Stimulated activated CD4-positive, alpha-beta T cell treated with anti-CD3 and anti-CD28 coated beads, Interleukin-2, amount 100 ng/mL, for 48 hours (primary cell): ENCODE data around the gene TRAPPC10.

Experiments
- DNase-seq, 2 donors: peaks; one replicate each; pipeline ENCODE4 v3.0.0-alpha.2; 2020

TRAPPC10 gene

DNA sequence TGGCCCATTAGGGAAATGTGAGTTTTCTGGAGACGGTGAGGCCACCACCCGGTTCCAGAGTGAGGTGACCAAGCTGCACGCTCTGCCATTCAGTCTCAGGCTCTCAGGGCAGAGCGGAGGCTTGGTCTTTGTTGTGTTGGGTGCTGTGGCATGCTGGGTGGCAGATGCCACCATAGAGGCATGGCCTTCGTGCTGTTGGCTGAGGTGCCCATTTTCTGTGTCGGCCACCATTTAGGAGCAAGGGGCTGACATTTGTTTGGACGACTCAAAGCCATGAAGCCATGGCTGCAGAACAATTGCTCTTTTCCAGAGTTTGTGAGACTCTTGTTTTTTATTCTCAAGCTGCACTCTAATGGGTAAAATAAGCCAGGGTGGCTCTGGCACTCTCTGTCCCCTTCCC, 58.3 kb downstream of the TRAPPC10 start:
- DNase-seq, result no peak

DNA sequence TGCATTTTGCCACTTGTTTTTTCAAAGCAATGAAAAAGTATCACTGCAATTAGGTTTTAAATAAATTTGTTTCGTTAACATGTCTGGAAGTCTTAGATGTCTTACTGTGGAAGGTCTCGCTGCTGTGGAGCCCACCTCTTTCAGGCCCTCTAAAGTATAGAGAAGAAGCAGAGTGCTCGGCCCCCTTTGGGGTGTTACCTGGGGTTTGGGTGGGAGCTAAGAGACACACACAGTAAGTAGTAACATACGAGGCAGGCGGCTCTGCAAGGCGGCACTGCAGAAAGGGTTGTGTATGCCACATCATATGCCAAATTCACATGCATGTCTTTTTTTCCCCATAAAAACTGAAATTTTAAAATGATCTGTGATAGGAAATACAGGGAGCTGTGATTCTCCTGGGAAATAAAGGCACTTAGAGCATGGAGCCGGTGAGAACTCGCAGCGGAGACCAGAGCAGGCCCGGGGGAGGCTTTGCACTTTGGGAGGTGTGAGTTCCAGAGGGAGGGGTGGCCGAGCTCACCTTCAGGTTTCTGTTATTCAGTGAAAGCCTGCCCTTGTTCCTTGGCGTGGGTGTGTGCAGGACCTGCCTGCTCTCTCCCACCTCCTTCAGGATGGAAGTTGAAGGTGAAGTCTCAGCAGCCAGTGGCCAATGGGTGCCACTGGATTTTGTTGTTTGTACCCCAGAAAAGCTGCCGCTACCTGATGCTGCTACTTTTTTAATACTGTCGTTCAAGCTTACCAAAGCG, 59.4 kb downstream of the TRAPPC10 start:
- no peak for DNase-seq

DNA sequence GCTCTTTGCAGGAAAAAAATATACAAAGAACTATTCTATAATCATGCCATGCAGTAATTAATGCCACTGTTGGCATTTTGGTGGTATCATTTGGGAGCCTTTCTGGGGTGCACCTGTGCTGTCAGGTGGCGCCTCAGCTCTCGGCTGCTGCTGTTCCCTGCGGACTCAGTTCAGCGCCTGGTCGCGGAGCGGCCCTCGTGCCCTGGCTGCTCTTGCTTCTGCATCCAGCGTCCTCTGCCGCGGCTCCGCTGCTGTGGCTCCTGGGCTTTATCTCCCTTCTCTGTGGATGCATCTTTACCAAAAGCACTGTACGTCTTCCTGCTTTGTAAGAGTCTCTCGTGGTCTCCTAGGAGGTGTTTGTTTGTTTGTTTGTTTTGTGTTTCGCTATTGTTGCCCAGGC, 60.0 kb downstream of the TRAPPC10 start:
- DNase-seq, result no peak

DNA sequence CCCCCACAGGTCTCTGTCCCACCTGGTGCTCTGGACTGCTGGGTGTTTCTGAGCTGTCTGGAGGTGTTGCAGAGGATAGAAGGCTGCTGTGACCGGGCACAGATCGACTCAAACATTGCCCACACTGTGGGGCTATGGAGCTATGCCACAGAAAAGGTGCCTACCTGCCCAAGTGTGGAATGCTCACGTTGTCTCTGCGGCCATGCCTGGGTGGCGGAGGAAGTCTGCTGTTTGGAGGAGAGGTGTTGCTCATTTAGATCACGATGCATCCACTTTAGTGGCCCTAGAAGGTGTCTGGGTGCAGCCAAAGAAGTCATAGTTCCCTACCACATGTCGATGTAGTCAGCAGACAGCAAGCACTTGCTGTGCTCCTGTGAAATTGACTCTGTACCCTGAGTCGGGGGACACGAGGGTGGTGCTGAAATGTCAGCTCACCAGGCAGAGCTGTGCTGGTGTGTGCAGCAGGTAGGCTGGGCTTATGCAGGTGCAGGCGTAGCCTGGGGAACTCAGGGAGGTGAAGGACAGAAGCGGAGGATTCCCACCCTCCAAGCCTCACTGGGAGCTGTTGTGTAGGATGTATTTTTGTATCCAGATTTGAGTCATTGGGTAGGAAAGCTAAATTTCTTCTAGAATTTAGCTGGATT, 62.3 kb downstream of the TRAPPC10 start:
- DNase-seq, result no peak

DNA sequence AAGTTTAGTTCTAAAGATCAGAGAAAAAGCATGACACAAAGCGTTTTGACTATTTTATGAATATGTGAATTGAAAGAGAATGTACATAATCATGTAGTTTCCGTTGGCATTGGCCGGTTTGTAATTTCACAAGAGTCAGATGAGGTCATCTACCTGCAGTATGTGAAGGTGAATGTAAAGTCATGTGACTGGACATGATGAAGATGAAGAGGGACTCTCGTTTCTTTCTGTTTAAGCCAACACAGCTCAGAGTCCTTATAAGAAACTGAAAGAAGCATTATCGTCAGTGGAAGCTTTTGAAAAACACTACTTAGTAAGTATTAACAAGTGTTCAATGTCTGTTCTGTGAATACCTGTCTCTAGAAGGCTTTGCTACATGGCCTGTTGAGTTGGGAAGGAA, 64.2 kb downstream of the TRAPPC10 start:
- DNase-seq, result no peak

DNA sequence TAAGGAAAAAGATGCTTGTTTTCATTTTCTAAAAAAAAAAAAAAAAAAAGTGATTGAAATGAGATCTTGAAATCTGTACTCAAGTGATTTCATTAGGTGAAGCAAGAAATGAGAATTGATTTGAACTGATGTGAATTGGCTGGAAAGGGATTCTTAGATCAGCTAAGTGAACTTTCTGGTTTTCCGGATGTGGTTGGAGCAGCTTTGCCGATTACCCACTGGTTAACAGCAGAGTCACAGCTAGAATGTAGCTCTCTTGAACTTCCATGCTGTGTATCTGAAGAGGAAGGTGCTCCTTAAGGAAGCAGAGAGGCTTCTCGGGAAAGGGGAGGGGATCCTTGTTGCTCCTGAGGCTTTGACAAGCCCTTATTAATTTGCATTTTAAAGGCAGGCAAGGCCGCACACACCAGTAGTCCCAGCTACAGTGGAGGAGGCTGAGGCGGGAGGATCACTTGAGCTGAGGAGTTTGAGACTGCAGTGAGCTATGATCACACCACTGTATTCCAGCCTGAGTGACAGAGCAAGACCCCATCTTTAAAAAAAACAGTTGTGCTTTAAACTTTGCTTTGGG, 66.4 kb downstream of the TRAPPC10 start:
- no peak for DNase-seq

DNA sequence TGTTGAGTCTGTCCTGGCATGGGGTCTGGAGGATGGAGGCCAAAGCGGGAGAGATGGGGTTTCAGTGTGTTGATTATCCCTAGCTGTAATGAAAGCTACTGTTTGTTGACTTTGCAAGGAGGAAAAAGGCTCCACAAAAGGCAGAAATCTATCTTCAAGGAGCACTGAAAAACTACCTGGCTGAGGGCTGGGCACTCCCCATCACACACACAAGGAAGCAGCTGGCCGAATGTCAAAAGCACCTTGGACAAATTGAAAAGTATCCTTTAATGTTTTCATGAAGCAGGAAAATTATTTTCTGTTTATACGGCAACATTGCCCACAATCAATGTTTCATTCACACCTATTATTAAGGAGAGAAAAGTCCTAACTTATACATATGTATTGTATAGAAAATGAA, 67.3 kb downstream of the TRAPPC10 start:
- DNase-seq, result no peak

DNA sequence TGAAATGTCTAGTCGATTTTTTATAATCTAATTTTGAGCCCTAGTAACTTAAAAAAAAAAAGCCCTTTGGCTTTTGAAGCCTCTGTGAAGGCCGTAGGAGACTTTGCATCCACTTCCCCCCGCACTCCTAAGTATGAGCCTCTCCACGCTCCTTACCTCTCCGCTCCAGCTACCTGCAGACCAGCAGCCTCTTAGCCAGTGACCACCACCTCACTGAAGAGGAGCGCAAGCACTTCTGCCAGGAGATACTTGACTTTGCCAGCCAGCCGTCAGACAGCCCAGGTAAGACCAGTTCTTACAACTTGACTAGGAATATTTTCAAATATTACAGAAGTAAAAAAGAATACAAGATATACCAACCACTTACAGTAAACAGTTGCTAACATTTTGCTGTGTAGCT, 67.7 kb downstream of the TRAPPC10 start:
- DNase-seq, result no peak

DNA sequence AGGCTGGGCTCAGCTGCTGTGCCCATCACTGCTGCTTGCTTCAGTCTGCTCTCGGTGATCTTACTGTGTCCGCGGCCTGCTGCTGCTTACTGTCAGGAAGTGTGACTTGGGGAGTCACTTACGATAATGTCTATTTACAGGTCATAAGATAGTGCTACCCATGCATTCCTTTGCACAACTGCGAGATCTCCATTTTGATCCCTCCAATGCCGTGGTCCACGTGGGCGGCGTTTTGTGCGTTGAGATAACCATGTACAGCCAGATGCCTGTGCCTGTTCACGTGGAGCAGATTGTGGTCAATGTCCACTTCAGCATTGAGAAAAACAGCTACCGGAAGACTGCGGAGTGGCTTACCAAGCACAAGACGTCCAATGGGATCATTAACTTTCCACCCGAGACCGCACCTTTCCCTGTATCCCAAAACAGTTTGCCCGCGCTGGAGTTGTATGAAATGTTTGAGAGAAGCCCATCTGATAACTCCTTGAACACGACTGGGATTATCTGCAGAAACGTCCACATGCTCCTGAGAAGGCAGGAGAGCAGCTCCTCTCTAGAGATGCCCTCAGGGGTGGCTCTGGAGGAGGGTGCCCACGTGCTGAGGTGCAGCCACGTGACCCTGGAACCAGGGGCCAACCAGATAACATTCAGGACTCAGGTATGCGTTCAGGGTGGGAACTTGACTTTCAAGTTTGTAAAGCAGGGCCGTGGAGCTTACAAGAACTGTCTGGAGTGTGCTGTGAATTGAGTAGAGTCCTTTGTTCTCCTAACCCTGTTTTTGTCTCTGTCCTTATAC, 70.7 kb downstream of the TRAPPC10 start:
- DNase-seq, result no peak

DNA sequence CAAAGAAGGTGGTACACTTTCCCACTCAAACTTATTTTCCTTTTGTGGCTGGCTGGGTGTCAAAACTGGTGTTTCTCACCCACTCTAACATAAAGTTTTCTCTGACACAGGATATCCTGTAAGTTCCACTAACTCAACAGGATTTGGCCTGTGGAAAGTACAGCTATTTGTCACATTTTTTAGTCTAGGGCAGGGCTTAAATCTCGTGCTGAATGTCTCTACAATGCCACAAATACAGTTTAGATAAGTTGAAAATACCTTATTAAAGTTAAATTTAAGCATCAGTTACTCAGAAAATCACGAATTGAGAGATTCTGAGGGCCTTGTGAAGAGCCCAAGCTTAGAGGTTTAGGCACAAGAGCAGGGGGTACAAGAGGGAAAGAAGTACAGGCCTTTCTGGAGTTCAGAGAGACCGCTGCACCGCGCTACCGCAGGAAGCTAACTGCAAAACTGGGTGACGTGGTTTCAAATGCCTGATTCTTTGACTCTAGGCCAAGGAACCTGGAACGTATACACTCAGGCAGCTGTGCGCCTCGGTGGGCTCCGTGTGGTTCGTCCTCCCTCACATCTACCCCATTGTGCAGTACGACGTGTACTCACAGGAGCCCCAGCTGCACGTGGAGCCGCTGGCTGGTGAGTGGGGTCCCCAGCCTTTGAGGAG, 71.7 kb downstream of the TRAPPC10 start:
- peak; percentile 52 to 54 for DNase-seq

DNA sequence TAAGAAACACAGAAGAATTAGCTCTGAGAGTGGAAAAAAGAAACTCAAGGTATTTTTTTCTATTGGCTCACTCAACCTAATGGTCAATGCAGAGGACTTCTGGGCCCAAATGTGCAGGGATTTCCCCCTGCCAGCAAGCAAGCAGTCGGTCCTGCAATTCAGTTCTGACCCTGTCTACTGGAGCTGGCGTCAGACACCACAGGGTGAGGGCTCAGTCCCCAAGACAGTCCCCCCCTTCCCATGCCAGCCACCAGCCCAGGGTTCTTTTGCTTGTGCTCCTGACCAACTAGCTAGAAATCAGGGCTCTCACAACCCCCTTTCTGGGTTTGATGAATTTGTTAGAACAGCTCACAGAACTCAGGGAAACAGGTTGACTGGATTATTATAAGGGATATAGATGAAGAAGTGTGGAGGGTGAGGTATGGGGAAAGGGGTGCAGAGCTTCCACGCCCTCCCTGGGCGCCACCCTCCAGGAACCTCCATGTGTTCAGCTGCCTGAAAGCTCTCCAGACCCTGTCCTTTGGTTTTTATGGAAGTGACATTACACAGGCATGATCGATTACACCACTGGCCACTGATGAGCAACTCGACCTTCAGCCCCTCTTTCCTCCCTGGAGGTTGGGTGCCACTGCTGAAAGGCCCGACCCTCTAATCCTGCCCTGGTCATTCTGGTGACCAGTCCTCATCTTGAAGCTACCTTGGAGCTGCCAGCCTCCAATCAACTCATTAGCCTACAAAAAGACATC, 72.6 kb downstream of the TRAPPC10 start:
- DNase-seq, result no peak

DNA sequence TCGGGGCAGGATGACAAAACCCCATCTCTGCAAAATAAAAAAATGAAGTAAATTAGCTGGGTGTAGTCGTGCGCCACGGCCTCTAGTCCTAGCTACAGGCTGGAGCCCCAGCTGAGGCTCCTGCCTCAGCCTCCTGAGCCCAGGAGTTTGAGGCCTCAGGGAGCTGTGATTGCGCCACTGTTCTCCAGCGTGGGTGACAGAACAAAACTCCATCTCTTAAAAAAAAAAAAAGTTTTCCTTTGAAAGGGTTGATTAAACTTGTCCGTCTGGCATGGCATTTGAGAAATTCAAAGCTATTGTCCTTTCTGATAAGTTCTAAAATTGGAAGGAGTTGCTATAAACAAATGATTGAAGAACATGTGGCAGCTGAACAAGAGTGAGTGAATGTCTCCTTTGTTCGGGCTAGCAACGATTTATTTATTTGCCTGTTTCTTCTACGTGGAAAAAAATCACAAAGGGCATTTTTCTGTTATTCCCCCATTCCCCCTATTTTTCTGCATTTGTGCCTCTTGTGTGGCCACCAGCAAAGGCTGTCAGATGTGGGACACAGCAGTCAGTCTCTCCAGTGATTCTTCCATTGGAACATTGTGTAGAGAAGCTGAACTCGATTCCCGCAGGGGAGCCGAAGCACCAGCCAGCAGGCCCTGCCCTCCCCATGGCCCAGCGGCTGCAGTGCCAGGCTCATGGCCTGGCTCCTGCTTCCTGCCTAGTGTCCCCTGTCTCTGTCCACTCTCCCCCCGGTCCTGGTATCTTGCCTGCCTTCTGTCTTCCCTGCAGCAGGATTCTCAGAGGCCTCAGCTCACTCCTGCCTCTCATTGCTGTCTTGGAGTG, 73.6 kb downstream of the TRAPPC10 start:
- no peak for DNase-seq

DNA sequence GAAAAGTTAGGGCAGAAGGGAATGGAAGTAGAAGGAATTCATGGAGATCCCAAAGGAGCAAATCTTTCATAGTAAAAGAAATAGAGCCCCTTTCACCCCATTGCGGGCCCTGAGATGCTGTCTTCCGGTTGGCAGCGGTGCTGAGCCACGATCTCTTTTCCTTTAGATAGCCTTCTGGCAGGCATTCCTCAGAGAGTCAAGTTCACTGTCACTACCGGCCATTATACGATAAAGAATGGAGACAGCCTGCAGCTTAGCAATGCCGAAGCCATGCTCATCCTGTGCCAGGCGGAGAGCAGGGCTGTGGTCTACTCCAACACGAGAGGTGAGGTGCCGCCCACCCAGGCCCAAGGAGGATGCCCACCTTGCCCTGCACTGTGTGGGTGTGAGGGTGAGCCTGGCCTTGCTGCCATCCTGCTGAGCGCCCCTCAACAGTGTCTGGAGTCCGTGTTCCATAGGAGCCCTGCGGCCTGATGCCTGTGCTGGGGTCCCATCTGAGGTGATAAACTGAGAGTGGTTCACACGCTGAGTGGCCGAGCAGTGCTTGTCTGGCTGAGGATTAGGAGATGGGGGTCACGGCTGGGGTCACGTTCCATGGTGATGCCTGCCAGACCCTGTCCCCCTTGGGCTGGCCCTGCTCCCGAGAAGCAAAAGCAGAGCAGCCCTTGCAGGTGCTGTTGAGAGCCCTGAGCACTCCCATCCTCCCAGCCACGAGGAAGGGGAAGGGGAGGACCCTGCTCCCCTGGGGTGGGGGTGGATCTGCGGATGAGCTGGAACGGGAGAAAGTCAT, 74.7 kb downstream of the TRAPPC10 start:
- DNase-seq, result no peak

DNA sequence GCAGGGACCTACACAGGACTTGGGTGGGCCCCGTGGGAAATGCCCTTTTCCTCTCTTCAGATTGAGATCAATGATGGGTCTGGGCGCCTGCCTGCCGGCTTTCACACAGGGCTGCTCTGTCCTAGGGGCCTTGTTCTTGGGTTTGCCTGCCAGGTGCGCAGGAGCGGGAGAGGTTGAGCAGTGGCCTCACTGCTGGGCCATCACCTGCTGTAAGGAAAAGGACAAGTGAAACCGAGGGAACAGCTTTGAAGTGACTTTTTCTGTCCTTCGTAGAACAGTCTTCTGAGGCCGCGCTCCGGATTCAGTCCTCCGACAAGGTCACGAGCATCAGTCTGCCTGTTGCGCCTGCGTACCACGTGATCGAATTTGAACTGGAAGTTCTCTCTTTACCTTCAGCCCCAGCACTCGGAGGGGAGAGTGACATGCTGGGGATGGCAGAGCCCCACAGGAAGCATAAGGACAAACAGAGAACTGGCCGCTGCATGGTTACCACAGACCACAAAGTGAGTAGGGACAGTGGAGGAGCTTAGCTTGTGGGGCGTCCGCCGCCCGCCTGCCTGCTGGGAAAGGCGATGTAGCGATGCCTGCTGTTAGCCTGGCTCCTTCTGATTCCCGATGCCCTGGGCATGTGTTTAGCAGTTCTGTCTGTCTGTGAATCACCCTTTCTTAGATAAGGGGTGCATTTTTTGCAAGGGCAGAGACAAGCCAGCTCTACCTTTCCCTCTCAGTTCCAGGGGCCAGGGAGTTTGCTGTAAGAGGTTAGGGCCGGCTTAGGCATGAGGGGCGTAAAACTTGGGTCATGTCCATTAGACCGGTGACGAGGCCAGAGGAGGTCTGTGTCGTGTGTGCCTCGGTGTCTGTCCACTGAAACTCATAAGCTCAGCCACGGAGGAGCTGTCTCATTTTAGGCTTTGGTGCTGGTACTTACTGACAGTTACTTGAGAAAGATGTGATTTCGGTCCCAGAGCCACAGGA, 75.6 kb downstream of the TRAPPC10 start:
- no peak for DNase-seq

DNA sequence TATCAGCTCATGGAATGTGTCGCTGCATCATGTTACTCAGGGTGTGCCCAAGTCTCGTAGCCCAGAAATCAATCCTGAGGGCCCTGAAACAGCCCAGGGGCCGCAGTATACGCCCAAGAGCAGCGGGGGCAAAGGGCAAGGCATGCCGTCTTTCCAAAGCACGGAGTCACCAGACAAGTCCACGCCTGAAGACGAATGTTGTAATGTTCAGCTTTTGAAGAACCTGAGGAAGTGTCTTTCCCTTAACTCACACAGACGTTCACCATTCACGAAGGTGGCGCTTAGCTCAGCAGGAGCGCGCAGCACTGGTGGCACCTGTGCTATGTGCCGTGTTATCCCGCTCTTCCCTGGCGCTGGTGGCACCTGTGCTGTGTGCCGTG, 76.3 kb downstream of the TRAPPC10 start:
- DNase-seq, result no peak

DNA sequence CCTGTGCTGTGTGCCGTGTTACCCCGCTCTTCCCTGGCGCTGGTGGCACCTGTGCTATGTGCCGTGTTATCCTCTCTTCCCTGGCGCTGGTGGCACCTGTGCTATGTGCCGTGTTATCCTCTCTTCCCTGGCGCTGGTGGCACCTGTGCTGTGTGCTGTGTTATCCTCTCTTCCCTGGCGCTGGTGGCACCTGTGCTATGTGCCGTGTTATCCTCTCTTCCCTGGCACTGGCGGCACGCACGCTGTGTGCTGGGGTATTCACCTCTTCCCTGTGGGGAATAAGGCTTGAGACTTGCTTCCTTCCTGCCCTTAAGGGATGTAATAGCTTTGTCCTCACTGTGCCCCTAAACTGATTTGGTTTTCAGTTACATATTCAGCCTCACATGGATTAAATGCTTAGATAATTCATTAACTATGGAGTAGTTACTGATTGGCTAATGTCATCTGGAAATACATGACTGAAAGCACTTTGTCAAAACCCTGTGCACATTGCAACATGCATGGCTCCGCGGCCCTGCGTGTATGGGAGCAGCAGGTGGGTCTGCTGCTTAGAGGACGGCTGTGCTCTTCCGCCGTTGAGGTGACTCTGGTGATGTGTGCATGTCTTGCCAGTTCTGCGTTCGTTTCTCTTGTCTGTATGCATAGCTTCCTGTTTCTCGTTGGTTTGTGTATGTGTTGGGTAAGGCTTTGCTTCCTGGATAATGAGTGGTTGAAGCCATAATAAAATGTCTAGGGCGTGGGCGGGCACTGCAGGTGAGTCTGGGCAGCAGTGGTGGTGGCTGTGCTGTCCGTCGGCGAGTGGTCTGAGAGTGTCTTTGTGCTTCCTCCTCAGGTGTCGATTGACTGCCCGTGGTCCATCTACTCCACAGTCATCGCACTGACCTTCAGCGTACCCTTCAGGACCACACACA, 77.1 kb downstream of the TRAPPC10 start:
- DNase-seq, result no peak

DNA sequence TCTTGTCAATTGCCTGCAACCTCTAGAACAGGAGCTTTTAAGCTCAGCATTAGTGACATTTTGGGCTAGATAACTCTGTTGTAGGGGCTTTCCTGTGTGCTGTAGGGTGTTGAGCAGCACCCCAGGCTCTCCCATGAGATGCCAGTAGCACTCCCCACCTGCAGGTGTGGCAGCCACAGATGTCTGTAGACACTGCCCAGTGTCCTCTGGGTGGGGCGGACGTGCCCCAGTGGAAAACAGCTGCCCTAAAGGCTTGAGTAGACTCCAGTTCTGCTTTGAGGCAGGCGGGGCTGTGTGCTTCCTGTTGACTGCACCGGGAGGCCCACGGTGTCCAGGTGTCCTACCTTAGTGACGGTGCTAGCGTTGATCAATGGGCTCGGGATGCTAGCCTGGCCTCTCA, 78.2 kb downstream of the TRAPPC10 start:
- DNase-seq, result no peak

DNA sequence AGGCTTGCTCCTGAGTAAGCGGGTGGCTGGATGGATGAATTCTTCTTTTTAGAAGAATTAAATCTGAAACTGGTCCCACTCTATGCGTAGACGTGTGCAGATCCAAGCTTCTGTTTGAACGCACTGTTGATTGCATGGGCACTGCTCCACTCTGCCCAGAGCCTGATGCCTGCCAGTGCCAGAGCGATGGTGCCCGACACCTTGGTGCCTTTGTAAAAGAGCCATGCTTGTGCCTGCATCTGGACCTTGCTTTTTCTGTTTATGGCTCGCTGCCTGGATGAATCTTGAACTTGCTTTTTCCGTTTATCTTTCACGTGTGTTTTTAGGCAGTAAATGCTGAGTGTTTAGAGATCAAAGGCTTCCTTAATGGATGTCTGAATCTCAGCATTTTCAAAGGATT, 80.1 kb downstream of the TRAPPC10 start:
- no peak for DNase-seq
